HAP-1 (cell line): ENCODE results near the gene RRP15.

Source experiments
- DNase-seq, 2 experiments: peaks; one replicate each; pipeline ENCODE4 v3.0.0-alpha.2; 2016 to 2020; ENCODE audit warnings: low spot score in 2 of 2
- H3K27me3 ChIP-seq: fragments of 250-450 bp; sonication (Bioruptor Pico); 2 replicates; pipeline ENCODE4 v1.5.1; 2020; ENCODE audit warnings: low read depth, mild to moderate bottlenecking, moderate library complexity
- H3K36me3 ChIP-seq: fragments of 250-450 bp; sonication (Bioruptor Pico); replicated peaks from 2 replicates; pipeline ENCODE4 v1.5.1; 2020; ENCODE audit warnings: mild to moderate bottlenecking
- H3K4me1 ChIP-seq: fragments of 250-450 bp; sonication (Bioruptor Pico); 2 replicates; pipeline ENCODE4 v1.5.1; 2020; ENCODE audit warnings: mild to moderate bottlenecking
- H3K4me3 ChIP-seq: fragments of 250-450 bp; sonication (Bioruptor Pico); 2 replicates; pipeline ENCODE4 v1.5.1; 2020; ENCODE audit warnings: mild to moderate bottlenecking, moderate library complexity
- H3K9me3 ChIP-seq: fragments of 250-450 bp; sonication (Bioruptor Pico); 2 replicates; pipeline ENCODE4 v1.5.1; 2020; ENCODE audit warnings: mild to moderate bottlenecking, moderate library complexity
- in situ Hi-C: fragments of 300-500 bp; cut with MboI; formaldehyde crosslinking; loops from 3 replicates; pipeline ENCODE4 v1.14.3; 2020; ENCODE audit warnings: low sequenced_read_pairs, inconsistent platforms, mixed read lengths

Gene RRP15

DNA sequence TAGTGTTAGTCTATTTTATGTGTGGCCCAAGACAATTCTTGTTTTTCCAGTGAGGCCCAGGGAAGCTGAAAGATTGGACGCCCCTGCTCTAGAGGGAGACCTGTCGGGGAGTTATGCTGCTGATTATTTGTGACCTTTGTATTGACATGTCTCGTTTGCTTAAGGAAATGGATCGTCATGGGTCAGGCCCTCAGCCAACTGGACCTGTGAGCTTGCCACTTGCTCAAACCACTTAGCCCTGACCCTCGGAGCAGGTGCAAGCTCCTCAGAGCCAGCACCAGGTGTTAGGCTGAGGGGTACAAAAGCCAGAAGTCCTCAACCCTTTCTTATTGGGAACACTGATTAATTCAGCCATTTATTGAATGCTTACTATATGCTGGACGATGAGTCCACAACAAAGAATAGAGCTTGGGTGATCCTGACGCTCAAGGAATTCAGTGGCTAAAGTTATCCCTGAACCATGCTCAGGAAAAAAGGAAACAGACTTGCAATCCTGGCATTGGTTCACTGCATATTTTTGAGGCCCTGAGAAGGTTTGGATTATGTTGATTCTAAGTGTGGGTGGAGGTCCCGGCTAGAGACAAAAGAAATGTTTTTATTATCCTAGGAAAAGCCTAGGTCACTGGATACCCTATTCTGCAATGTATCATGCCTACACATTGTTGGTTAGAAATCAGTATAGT lies 79.1 kb downstream of the RRP15 start:
- Histone ChIP-seq H3K27me3 (no peaks in the 10 kb centered on the region), H3K36me3 (no peaks in the 10 kb centered on the region), H3K9me3 (no peaks in the 10 kb centered on the region), H3K4me1 (peaks cover 5% of the 10 kb centered on the region; the same call in 1 of the 2 replicates), H3K4me3 (no peak overlapping the region)
- DNase-seq, result no peak
- in situ Hi-C loops, result no loop called here

DNA sequence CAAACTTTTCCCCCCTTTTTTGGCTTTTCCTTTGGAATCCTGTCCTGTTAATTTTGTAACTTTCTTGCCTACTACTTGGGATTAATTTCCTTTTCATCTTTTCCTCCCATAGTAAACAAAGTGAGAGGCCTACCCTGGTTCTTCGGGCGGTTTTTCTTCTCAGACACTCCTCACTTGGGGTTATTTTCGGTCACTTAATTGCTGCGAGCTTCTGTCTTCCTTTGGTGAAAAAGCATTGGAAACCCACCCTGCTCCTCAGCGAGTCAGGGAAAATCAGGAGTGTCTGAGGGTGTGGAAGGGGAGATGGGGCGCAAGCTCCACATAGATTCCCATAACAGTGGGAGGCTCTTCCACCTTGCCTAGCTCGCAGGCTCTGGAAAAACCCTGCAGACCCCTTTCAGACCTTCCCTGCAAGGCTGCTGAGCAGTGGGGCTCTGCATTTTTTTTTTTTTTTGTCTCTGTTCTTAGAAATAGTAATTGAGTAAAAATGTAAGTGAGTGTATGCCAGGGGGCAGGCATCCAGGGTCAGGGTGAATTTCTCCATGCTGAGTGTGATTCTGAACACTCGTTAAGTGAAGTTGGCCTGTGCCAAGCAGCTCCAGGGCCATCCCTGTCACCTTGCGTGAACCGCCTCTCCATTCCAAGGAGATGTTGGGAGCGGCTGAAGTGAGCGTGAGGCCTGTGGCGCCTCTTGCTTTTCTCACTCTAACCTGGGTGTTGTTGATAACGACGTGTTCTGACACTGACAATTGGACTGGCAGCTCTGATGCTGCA lies 80.3 kb downstream of the RRP15 start:
- DNase-seq, result no peak
- H3K4me1 ChIP-seq, result peaks cover 13% of the 10 kb centered on the region
- no peaks in the 10 kb centered on the region for H3K9me3 ChIP-seq
- no peaks in the 10 kb centered on the region for H3K36me3 ChIP-seq
- H3K27me3 ChIP-seq, result no peaks in the 10 kb centered on the region
- in situ Hi-C loops, result no loop called here
- no peak overlapping the region for H3K4me3 ChIP-seq

DNA sequence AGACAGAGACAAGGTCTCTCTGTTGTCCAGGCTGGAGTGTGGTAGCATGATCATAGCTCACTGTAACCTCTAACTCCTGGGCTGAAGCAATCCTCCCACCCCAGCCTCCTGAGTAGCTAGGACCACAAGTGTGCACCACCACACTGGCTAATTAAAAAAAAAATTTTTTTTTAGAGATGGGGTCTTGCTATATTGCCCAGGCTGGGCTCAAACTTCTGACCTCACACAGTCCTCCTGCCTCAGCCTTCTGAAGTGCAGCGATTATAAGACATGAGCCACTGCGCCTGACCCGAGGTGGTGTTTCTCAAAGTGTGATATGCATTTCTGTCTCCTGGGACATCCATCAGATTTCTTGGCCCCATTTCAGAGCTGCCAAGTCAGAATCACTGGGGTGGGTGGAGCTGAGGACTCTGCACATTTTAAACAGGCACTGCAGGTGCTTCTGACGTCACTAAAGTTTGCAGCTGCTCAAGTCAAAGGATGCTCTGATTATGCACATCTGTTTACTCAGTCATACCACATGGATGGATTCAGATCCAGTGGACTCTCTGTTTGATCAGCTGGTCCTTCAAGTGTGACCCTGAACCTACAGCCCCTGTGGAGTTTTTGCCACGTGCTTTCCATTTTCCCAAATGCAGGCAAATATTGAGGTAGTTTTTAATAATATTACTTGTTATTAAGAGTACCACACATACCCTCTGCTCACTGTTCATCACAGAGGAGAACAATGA lies 81.4 kb downstream of the RRP15 start:
- Histone ChIP-seq H3K4me3 (no peak overlapping the region), H3K27me3 (no peaks in the 10 kb centered on the region), H3K36me3 (no peaks in the 10 kb centered on the region), H3K4me1 (peaks cover 19% of the 10 kb centered on the region), H3K9me3 (no peaks in the 10 kb centered on the region)
- in situ Hi-C loops, result no loop called here
- DNase-seq, result no peak

DNA sequence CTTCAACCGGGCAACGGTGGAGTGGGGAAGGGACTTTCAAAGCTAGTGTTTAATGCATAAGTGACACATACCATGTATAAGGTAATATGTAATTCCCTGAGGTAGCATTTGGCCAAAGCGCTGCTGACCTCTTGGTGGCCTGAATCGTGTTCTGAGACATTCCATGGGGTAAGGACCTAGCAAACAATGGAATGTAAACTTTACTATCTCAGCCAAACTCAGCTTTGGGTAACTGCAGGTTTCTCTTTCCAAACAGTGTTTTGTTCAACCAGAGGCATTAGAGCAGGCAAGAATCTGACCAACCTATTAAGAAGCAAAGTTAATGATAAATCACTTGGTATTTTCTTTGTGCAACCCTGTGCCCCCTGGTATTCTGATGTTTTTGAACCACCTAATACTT lies 82.0 kb downstream of the RRP15 start:
- DNase-seq, result no peak
- no peaks in the 10 kb centered on the region for H3K9me3 ChIP-seq
- H3K4me1 ChIP-seq, result peaks cover 19% of the 10 kb centered on the region
- H3K4me3 ChIP-seq, result no peak overlapping the region
- no peaks in the 10 kb centered on the region for H3K27me3 ChIP-seq
- in situ Hi-C loops, result no loop called here
- no peaks in the 10 kb centered on the region for H3K36me3 ChIP-seq

DNA sequence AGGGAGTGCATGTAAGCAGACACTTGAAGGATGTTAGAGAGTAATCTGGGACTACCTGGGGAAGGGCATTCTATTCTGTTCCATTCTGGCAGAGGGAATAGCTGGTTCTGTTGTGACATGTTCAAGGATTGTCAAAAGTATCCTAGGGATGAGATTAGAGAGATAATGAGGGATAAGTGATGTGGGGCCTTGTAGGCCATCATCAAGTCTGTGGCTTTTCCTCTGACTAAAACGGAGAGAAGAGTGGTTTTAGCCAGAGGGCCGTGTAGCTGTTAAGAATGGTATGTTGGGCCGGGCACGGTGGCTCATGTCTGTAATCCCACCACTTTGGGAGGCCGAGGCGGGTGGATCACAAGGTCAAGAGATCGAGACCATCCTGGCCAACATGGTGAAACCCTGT lies 83.6 kb downstream of the RRP15 start:
- no peaks in the 10 kb centered on the region for H3K9me3 ChIP-seq
- in situ Hi-C loops, result no loop called here
- no peaks in the 10 kb centered on the region for H3K27me3 ChIP-seq
- peaks cover 19% of the 10 kb centered on the region for H3K4me1 ChIP-seq
- no peak overlapping the region for H3K4me3 ChIP-seq
- DNase-seq, result no peak
- H3K36me3 ChIP-seq, result no peaks in the 10 kb centered on the region

DNA sequence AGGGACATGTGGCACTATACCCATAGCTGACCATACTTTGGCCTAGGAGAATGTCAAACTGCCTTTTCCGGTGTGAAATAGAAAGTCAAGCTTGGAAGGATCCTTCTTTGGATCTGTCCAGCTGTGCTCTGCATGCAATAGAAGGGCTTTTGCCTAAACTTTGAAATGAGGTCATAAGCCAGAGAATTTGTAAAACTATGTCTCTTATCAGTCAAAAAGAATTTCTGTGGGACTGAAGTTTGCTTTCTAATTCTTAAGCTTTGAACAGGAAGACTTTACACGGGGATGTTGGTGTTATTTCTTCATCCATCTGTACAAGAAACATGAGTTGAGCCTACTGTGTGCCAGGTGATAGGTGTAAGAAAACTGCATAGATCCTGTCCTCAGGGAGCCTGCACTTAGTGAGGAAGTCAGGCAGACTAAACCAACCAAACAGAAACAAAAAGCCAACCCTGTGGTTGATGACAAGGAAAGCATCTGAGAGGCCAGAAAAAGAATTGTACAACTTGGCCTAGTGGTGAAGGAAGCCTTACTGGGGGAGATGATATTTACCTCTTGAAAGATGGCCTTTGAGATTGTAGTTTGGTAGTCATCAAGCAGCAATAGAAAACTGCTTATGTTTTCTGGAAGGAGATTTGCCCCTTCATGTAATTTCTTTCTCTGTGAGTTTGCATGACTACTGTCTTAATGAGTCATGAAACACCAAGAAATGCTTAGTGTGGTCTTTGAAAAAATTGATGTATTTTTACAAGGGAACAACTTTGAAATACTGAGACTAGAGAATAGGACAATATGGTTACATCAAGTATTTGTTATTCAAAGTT lies 84.8 kb downstream of the RRP15 start:
- Histone ChIP-seq H3K27me3 (no peaks in the 10 kb centered on the region), H3K4me1 (peaks cover 23% of the 10 kb centered on the region), H3K4me3 (no peak overlapping the region), H3K36me3 (no peaks in the 10 kb centered on the region), H3K9me3 (no peaks in the 10 kb centered on the region)
- in situ Hi-C loops, result no loop called here
- peak in 1 of 2 experiments; percentile 55 for DNase-seq

DNA sequence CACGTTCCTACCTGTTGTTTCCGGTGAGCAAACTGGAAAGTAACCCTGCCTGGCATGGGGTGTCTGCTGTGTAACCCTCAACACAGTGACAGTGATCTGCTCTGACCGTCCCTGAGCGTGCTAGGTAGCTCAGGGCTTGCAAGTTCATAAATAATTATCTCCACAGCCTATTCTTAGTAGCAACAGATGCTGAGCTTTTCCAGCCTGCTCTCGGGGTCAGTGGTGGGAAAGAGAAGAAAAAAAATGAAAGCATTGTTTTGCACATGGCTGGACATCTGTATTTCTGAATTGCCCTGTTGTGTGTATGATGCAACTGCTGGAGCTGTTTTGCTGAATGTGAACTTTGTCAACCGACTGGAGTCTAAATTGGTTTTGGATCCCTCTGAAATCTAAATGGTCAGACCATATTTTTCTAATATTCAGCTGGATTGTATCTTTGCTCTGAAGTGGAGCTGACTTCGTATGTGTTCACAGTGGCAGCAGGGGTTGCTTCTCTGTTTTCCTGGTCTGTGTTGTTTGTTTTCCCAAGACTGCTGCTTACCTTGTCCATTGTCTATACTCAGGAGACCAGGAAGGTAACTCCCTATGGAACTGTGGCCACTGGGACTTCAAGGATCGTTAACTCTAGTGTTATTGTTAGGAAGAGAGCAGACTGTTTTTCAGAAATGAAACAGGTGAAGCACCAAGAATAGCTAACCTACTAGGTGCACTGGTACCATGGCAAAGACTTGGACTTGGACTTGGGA lies 87.0 kb downstream of the RRP15 start:
- in situ Hi-C loops, result no loop called here
- no peak overlapping the region for H3K4me3 ChIP-seq
- no peaks in the 10 kb centered on the region for H3K27me3 ChIP-seq
- no peaks in the 10 kb centered on the region for H3K36me3 ChIP-seq
- peaks cover 27% of the 10 kb centered on the region for H3K4me1 ChIP-seq
- DNase-seq, result no peak
- H3K9me3 ChIP-seq, result no peaks in the 10 kb centered on the region

DNA sequence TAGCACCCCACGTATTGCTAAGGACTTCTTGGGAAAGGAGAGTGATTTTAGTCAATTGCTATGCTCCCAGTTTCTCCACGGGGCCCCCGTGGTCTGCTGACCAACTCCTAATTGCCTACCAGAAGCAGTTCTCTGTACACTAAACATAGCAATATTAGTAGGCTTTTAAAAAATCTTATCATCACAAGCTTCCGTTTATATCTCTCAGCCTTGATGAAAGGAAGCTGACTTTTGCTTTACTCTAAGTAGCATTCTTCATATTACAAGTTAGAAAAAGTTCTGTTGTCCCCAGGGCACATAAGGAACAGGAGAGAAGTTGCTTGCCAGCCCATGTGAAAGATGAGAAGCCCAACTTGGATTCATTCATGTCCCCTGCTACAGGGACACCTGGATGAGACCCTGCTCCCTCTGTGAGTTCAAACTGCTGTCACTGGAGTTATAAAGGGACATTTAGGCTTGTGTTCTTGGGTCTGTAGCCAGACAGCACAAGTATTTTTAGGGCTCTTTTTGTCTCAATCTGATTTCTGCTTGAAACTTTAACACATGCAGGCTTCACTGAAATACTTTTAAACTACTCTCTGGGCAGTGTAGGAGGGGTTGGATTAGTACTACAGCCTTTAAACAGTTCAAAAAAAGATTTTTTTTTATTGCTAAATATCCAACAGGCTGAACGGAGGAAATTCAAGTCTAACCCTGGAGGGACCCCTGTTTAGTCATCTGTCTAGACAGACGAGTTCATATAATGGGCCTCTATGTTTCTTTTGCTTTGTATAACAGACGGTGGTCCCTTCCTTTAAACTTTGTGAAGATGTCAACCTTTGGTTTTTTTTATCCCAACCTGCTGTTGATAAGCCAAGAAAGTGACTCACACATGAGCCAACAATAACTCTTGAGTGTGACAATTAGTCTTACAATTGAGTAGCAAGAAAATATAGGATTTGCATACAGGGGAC lies 89.6 kb downstream of the RRP15 start:
- H3K36me3 ChIP-seq, result no peaks in the 10 kb centered on the region
- H3K9me3 ChIP-seq, result no peaks in the 10 kb centered on the region
- H3K4me1 ChIP-seq, result peaks cover 35% of the 10 kb centered on the region
- in situ Hi-C loops, result no loop called here
- DNase-seq, result no peak
- no peak overlapping the region for H3K4me3 ChIP-seq
- no peaks in the 10 kb centered on the region for H3K27me3 ChIP-seq

DNA sequence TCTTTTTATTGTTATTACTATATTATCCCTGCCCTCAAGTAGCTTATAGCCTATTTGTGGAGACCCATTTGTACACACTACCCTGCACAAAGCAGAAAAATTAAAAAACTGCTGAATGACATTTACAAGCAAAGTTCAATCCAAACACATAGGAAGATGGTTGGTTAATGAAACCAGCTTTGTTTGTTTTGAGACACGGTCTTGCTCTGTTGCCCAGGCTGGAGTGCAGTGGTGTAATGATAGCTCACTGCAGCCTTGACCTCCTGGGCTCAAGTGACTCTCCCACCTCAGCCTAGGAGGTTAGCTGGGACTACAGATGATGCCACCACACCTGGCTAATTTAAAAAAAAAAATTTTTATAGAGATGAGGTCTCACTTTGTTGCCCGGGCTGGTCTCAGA lies 91.6 kb downstream of the RRP15 start:
- DNase-seq, result no peak
- no peak overlapping the region for H3K4me3 ChIP-seq
- in situ Hi-C loops, result no loop called here
- H3K36me3 ChIP-seq, result no peaks in the 10 kb centered on the region
- H3K4me1 ChIP-seq, result peaks cover 33% of the 10 kb centered on the region
- no peaks in the 10 kb centered on the region for H3K27me3 ChIP-seq
- no peaks in the 10 kb centered on the region for H3K9me3 ChIP-seq

DNA sequence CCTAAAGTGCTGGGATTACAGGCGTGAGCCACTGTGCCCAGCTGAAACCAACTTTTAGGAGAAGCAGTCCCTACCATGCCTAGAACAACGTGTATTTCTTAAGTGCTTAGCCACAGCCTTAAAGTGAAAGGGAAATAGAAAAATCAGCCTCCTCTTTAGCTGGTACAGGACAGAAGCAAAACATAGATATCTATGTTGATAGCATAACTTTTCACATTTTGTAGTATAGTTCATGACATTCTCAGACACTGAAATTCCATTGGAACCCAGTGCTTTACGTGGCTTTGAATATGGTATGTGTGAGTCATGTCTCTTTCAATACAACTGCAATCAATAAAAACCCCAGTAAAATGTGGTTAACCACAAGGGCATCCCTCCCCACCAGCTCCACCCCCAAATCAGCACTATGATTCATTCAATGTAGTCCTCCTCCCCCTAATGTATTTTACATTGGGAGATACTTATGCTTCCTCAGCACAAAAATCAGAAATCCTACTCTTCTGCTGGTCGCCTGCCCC lies 92.1 kb downstream of the RRP15 start:
- peak; percentile 48 to 70 for DNase-seq
- Histone ChIP-seq H3K4me3 (no peak overlapping the region), H3K36me3 (no peaks in the 10 kb centered on the region), H3K4me1 (peaks cover 33% of the 10 kb centered on the region), H3K27me3 (no peaks in the 10 kb centered on the region), H3K9me3 (no peaks in the 10 kb centered on the region)
- in situ Hi-C loops, result no loop called here

DNA sequence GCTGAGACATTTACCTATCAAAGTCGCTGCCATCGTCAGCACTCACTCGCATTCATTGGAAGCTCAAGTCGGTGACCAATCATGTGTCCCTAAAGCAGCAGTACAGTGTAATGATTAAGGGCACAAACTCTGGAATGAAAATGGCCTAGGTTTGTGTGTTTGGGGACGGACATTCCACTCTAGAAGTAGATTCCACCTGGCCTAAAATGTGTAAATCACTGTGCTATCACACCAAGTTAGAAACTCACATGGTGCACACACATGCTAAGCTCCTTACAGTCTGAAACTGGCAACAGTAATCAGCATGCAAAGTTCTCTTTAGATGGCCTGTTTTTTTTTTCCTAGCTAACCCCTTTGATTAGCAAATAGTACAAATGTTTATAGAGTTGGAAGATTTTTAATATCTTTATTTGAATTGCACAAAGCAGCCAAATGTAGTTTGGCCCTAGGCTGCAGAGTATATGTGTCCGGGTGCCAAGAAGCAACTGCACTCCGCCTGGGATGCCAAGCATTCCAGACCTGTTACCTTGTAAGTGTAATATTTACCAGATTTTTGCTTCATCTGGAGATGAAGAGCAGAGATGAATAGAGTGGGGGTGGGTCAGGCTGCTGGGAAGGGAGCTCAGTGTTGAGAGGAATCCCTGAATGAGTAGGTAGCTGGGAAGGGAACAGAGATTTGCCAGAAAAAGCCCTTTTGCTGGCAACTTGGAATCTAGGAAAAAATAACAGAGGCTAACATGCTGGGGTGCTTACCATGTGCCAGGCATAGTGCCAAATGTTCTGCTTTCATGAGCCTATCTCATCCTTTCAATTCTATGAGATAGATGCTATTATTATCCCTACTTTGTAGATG lies 95.3 kb downstream of the RRP15 start:
- in situ Hi-C loops, result no loop called here
- no peaks in the 10 kb centered on the region for H3K27me3 ChIP-seq
- H3K9me3 ChIP-seq, result no peaks in the 10 kb centered on the region
- H3K4me3 ChIP-seq, result no peak overlapping the region
- peaks cover 27% of the 10 kb centered on the region for H3K4me1 ChIP-seq
- no peaks in the 10 kb centered on the region for H3K36me3 ChIP-seq
- peak in 1 of 2 experiments; percentile 28 for DNase-seq
